Body of pancreas (tissue), 4 donors: Measurements from ENCODE around the gene ABLIM1. TPM values are rescaled to one million over a fixed set of nuclear protein-coding genes. Genes with fewer than 3 reads are reported as not detected.

ENCODE experiments used
- ATAC-seq: fragments of 150-250 bp; one replicate; pipeline ENCODE4 v1.9.1; 2016
- DNase-seq, 4 donors: peaks; one replicate each; pipeline ENCODE4 v3.0.0-alpha.2; 2019
- H3K27ac ChIP-seq, 4 donors: fragments of 200-600 bp; sonication (generic); 1 replicate in 3 of 4; 2 replicates in 1 of 4; pipeline versions ENCODE4 v1.5.1 to v1.6.1; 2016 to 2019; ENCODE audit warnings: mild to moderate bottlenecking in 1 of 4, mixed read lengths in 1 of 4, moderate library complexity in 1 of 4
- H3K27me3 ChIP-seq, 2 donors: fragments of 200-600 bp; sonication (generic); one replicate each; pipeline ENCODE4 v1.6.0; 2016; ENCODE audit warnings: mild to moderate bottlenecking in 1 of 2
- H3K36me3 ChIP-seq, 2 donors: fragments of 200-600 bp; sonication (generic); replicated peaks in 1 of 2; 2 replicates each; pipeline ENCODE4 v1.5.1; 2016; ENCODE audit warnings: low read depth in 2 of 2; ENCODE audit not compliant: insufficient read depth in 1 of 2
- H3K4me1 ChIP-seq: fragments of 200-600 bp; sonication (generic); one replicate; pipeline ENCODE4 v1.6.0; 2016
- H3K4me3 ChIP-seq, 2 donors: fragments of 200-600 bp; sonication (generic); 1 replicate in 1 of 2; 2 replicates in 1 of 2; pipeline ENCODE4 v1.5.1; 2016 to 2019
- H3K9me3 ChIP-seq, 3 donors: fragments of 200-600 bp; sonication (generic); 1 replicate in 2 of 3; 2 replicates in 1 of 3; pipeline ENCODE4 v1.5.1; 2016
- CTCF ChIP-seq, 7 experiments: fragments of 450-650 bp in 4 of 7; fragments of 200-600 bp in 3 of 7; sonication (generic) in 3 of 7; IDR thresholded peaks; one replicate each; pipeline ENCODE4 v1.5.1; 2016 to 2019; ENCODE audit warnings: antibody characterized with exemption in 7 of 7
- POLR2A ChIP-seq, 3 donors: fragments of 450-650 bp; IDR thresholded peaks; one replicate each; pipeline ENCODE4 v1.6.1; 2016; ENCODE audit warnings: antibody characterized with exemption in 3 of 3, mild to moderate bottlenecking in 2 of 3
- WGBS, 2 donors: methylation state at CpG; one replicate each; pipeline ENCODE4 v1.1.5; 2017; 5-methylcytosine and 5-hydroxymethylcytosine counted together
- intact Hi-C: fragments of 100-400 bp; cut with DNase I; formaldehyde crosslinking; loops from one replicate; pipeline ENCODE4 v1.15.1; 2023
- total RNA-seq, 2 donors: library from RNA; depleted of rRNA; stranded (reverse); fragments of >200 nt; gene quantifications; one replicate each; pipeline ENCODE4 v1.1.0, GENCODE V29; 2016

The ABLIM1 gene
- total RNA-seq, 2 donors from 2014 or later: 34.6 to 54.7 TPM

- DNase-seq (no peak), ATAC-seq (no peak)
- intact Hi-C loops: no loop called here
- WGBS, 2 donors: 84 to 87% methylated on average over 5 of the region's 5 CpGs
- no peaks in the 10 kb centered on the region for H3K27me3 ChIP-seq
- H3K36me3 ChIP-seq: no peaks in the 10 kb centered on the region
- H3K9me3 ChIP-seq: peaks cover 0 to 7% (median 0%) of the 10 kb centered on the region in 3 donors
- TF ChIP-seq CTCF (IDR thresholded peaks at IDR 0.05): no peak
- TF ChIP-seq POLR2A (IDR thresholded peaks at IDR 0.05): no peak
- H3K27ac ChIP-seq: no peak overlapping the region
- H3K4me1 ChIP-seq: peaks cover 10% of the 10 kb centered on the region
- H3K4me3 ChIP-seq: no peak overlapping the region
Measured at GRCh38 chr10:114560144-114560543, 97.9 kb downstream of the ABLIM1 start.

GRCh38 chr10:114559636-114560035 lies 98.4 kb downstream of the ABLIM1 start:
- TF ChIP-seq POLR2A (IDR thresholded peaks at IDR 0.05) (no peak), CTCF (IDR thresholded peaks at IDR 0.05) (no peak)
- intact Hi-C loops: loop anchor here (10.0 kb wide), 1 partner anchor 135 kb away; no protein-coding TSS in a partner anchor
- peaks cover 10% of the 10 kb centered on the region for H3K4me1 ChIP-seq
- no peak for DNase-seq
- ATAC-seq: no peak
- H3K27me3 ChIP-seq: no peaks in the 10 kb centered on the region
- 95% methylated on average over 1 of the region's 1 CpG for whole genome bisulfite sequencing, 2 donors
- H3K9me3 ChIP-seq: peaks cover 0 to 7% (median 0%) of the 10 kb centered on the region in 3 donors
- no peaks in the 10 kb centered on the region for H3K36me3 ChIP-seq
- H3K27ac ChIP-seq: no peak overlapping the region
- no peak overlapping the region for H3K4me3 ChIP-seq

DNA sequence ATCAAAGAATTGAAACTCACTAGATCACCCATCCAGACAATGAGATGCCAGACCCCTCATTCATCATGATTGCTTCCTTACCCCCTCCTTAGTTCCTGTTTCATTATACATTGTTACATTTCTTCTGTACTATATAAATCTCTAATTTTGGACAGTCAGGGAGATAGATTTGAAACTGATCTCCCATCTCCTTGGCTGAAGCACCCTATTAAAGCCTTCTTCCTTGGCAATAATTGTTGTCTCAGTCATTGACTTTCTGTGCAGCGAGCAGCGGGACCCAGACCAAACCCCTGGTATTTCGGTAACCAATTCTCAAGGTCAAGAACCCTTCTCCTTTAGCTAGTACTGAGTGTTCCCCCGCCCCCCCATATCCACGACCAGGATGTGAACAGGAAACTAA lies 100.2 kb downstream of the ABLIM1 start:
- H3K36me3 ChIP-seq: no peaks in the 10 kb centered on the region
- 95 to 96% methylated on average over 5 of the region's 5 CpGs for WGBS, 2 donors
- DNase-seq: no peak
- TF ChIP-seq CTCF (IDR thresholded peaks at IDR 0.05) (no peak), POLR2A (IDR thresholded peaks at IDR 0.05) (no peak)
- no peak overlapping the region for H3K4me3 ChIP-seq
- H3K4me1 ChIP-seq: peaks cover 10% of the 10 kb centered on the region
- intact Hi-C loops: loop anchor here (10.0 kb wide), 1 partner anchor 137 kb away; no protein-coding TSS in a partner anchor
- peaks cover 0 to 7% (median 0%) of the 10 kb centered on the region in 3 donors for H3K9me3 ChIP-seq
- H3K27ac ChIP-seq: no peak overlapping the region
- ATAC-seq: no peak
- H3K27me3 ChIP-seq: no peaks in the 10 kb centered on the region

DNA sequence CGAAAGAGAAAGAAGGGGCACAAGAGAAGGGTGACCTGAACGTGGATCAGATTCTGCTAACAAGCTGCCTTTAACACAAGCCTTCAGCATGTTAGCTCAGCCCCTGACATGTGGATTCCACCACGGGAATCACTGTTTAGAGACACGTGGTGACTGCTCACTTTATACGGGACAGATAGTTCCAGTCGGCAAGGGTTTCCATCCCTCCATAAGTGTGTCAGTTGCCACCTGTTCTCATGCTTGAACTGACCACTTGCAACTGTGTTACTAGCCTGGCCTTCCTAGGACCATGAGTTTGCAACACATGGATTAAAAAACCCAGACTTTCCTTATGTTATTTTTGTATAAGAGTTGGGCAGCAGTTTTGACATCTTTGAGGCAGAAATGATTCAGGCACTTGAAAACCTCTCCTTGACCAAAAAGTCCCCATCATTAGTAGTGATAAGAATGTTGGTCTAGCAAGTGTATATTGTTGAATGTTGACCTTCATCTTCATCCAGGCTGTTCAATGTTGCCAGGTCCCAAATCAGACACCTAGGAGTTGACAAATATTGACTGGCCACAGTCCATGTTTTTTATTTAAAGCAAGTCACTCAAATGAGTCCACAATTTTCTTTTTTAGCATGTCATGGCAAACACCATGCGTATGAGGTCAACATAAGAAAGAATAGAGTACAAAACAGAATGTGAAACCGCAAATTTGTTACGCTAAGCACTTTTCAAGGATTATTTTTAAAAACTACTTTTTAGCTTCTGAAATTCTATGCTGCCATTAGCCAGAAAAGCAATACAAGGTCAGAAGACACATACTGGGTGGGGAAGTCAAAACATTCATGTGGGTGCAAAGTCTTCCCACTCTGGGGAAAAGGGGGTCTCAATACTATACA lies 101.6 kb downstream of the ABLIM1 start:
- TF ChIP-seq POLR2A (IDR thresholded peaks at IDR 0.05) (no peak), CTCF (IDR thresholded peaks at IDR 0.05) (no peak)
- H3K27ac ChIP-seq: no peak overlapping the region
- peaks cover 0 to 7% (median 0%) of the 10 kb centered on the region in 3 donors for H3K9me3 ChIP-seq
- intact Hi-C loops: loop anchor here (10.0 kb wide), 1 partner anchor 138 kb away; no protein-coding TSS in a partner anchor
- ATAC-seq (no peak), DNase-seq (no peak)
- no peaks in the 10 kb centered on the region for H3K27me3 ChIP-seq
- peaks cover 15% of the 10 kb centered on the region for H3K4me1 ChIP-seq
- no peak overlapping the region for H3K4me3 ChIP-seq
- 68 to 84% methylated on average over 9 of the region's 9 CpGs for WGBS, 2 donors
- H3K36me3 ChIP-seq: no peaks in the 10 kb centered on the region
